K562 (cell line): ENCODE results near the gene INPP5E. TPM values are rescaled to one million over a fixed set of nuclear protein-coding genes. Genes with fewer than 3 reads are reported as not detected.

ENCODE experiments used
- ATAC-seq: fragments of 200-7000 bp; cut with Tn5 transposase; 3 replicates; pipeline ENCODE4 v1.9.1; 2020; ENCODE audit warnings: moderate library complexity
- BruUV-seq: library from RNA; stranded (reverse); fragments of 400-500 nt; replicated peaks from 2 replicates; lab custom pipeline; 2021; lab: Mats Ljungman, UMichigan
- CTCF ChIA-PET: fragments of 300-600 bp; formaldehyde crosslinking; extraction: SDS; loops from one replicate; lab custom pipeline; 2021; ENCODE audit warnings: low intra/inter-chr PET ratio; lab: Yijun Ruan, JAX
- POLR2A ChIA-PET: fragments of 300-600, 350-650 bp; sonication (Branson Sonifier 250); formaldehyde crosslinking; extraction: SDS; loops from one replicate; lab custom pipeline; 2021; ENCODE audit warnings: antibody characterized with exemption, inconsistent platforms; lab: Yijun Ruan, JAX
- DNase-seq, 4 experiments: peaks; one replicate each; pipeline versions ENCODE4 v3.0.0 to v3.0.0-alpha.2; 2011 to 2018; ENCODE audit warnings: low spot score in 3 of 4, mixed read lengths in 3 of 4; ENCODE audit errors: extremely low read depth in 1 of 4
- FAIRE-seq: peaks from 2 replicates; lab custom pipeline; 2011; peaks lifted over from hg19 to GRCh38; lab: Jason Lieb, UNC
- H2AFZ ChIP-seq: 2 replicates; pipeline ENCODE4 v1.6.0; 2011; ENCODE audit warnings: low read depth, low read length, control low read depth, inconsistent platforms
- H3K27ac ChIP-seq: fragments of 200-600 bp; 3 replicates; pipeline ENCODE4 v1.8.0; 2011; ENCODE audit warnings: low read depth, mild to moderate bottlenecking, control low read depth, inconsistent platforms, low read length, moderate library complexity, mixed read lengths; ENCODE audit errors: extremely low read depth
- H3K27me3 ChIP-seq, 2 experiments: fragments of 300-600 bp in 1 of 2; 2 replicates in 1 of 2; 3 replicates in 1 of 2; pipeline versions ENCODE4 v1.6.0 to v1.8.0; 2011; ENCODE audit warnings: inconsistent platforms in 2 of 2, low read length in 2 of 2, mild to moderate bottlenecking in 1 of 2, mixed read lengths in 1 of 2, moderate library complexity in 1 of 2; ENCODE audit not compliant: control insufficient read depth in 2 of 2, insufficient read depth in 2 of 2
- H3K36me3 ChIP-seq: fragments of 300-600 bp; 3 replicates; pipeline ENCODE4 v1.8.0; 2011; ENCODE audit warnings: mild to moderate bottlenecking, low read length, inconsistent platforms; ENCODE audit not compliant: control insufficient read depth, insufficient read depth
- H3K4me1 ChIP-seq, 2 experiments: fragments of 200-600 bp in 1 of 2; replicated peaks in 1 of 2; 2 replicates in 1 of 2; 3 replicates in 1 of 2; pipeline versions ENCODE4 v1.5.1 to v1.8.0; 2011; ENCODE audit warnings: inconsistent platforms in 2 of 2, low read length in 2 of 2, mild to moderate bottlenecking in 1 of 2, mixed read lengths in 1 of 2, moderate library complexity in 1 of 2; ENCODE audit not compliant: control insufficient read depth in 2 of 2, insufficient read depth in 2 of 2
- H3K4me2 ChIP-seq: 2 replicates; pipeline ENCODE4 v1.6.1; 2011; ENCODE audit warnings: low read length, control low read depth, inconsistent platforms, mixed read lengths; ENCODE audit not compliant: insufficient read depth
- H3K4me3 ChIP-seq: fragments of 200-600 bp; sonication (generic), shearing (Covaris generic); 2 replicates; pipeline ENCODE4 v1.5.1; 2016; ENCODE audit warnings: control low read depth, inconsistent platforms
- H3K79me2 ChIP-seq: fragments of 200-600 bp; 3 replicates; pipeline ENCODE4 v1.8.0; 2011; ENCODE audit warnings: low read length, inconsistent platforms; ENCODE audit not compliant: control insufficient read depth, insufficient read depth
- H3K9ac ChIP-seq, 2 experiments: 2 replicates each; pipeline versions ENCODE4 v1.6.0 to v1.6.1; 2011; ENCODE audit warnings: low read depth in 2 of 2, low read length in 2 of 2, control low read depth in 1 of 2, inconsistent platforms in 1 of 2, mild to moderate bottlenecking in 1 of 2, mixed read lengths in 1 of 2; ENCODE audit not compliant: insufficient read depth in 1 of 2
- H3K9me1 ChIP-seq: one replicate; pipeline ENCODE4 v1.6.0; 2011; ENCODE audit warnings: inconsistent platforms, mild to moderate bottlenecking, low read length, moderate library complexity; ENCODE audit not compliant: control insufficient read depth, insufficient read depth
- H3K9me3 ChIP-seq: replicated peaks from 2 replicates; pipeline ENCODE4 v1.5.1; 2011; ENCODE audit warnings: low read depth, low read length, inconsistent platforms; ENCODE audit not compliant: control insufficient read depth, insufficient read depth
- H4K20me1 ChIP-seq: replicated peaks from 2 replicates; pipeline ENCODE4 v1.6.1; 2011; ENCODE audit warnings: low read length, inconsistent platforms, mixed read lengths; ENCODE audit not compliant: control insufficient read depth, insufficient read depth
- JUND ChIP-seq, 2 experiments: IDR thresholded peaks; 2 replicates in 1 of 2; 3 replicates in 1 of 2; pipeline ENCODE4 v1.6.1; 2011; ENCODE audit warnings: borderline replicate concordance in 2 of 2, low read depth in 2 of 2, low read length in 2 of 2, improper control_type of control experiment in 1 of 2, missing biosample characterization in 1 of 2, missing genetic modification characterization in 1 of 2, missing genetic modification reagents in 1 of 2
- RBFOX2 ChIP-seq: fragments of 200-400 bp; formaldehyde crosslinking; IDR thresholded peaks from 2 replicates; pipeline ENCODE4 v1.6.1; 2017; ENCODE audit warnings: low read depth, mild to moderate bottlenecking, low read length, moderate library complexity
- YBX1 ChIP-seq: fragments of 450-650 bp; IDR thresholded peaks from 2 replicates; pipeline ENCODE4 v1.7.1; 2016; ENCODE audit warnings: mild to moderate bottlenecking
- ZNF134 ChIP-seq: fragments of 250-450 bp; sonication (Bioruptor Pico); conservative IDR thresholded peaks from 2 replicates; pipeline ENCODE4 v1.4.0; 2020
- ZNF584 ChIP-seq: fragments of 200-800 bp; sonication (Bioruptor generic); IDR thresholded peaks from 2 replicates; pipeline ENCODE4 v1.6.1; 2016; ENCODE audit warnings: low read depth, mild to moderate bottlenecking, missing genetic modification characterization, missing compliant biosample characterization
- ZNF589 ChIP-seq: fragments of 200-800 bp; sonication (Bioruptor generic); IDR thresholded peaks from 2 replicates; pipeline ENCODE4 v1.6.1; 2016; ENCODE audit warnings: low read depth, missing genetic modification characterization, missing compliant biosample characterization
- WGBS: fragments of 100-300 bp; shearing (Covaris generic); methylation state at CpG from one replicate; pipeline ENCODE4 v1.1.6; 2016; ENCODE audit warnings: low coverage, mixed read lengths; ENCODE audit not compliant: insufficient coverage; ENCODE audit errors: missing lambda C conversion rate; 5-methylcytosine and 5-hydroxymethylcytosine counted together
- in situ Hi-C: fragments of 300-500 bp; cut with MboI; formaldehyde crosslinking; loops from 4 replicates; pipeline ENCODE4 v1.15.0; 2018; ENCODE audit warnings: inconsistent platforms, mixed read lengths
- intact Hi-C: fragments of 100-400 bp; cut with micrococcal nuclease; formaldehyde crosslinking; loops from 2 replicates; pipeline ENCODE4 v1.14.2; 2022
- polyA plus RNA-seq, 8 experiments: library from polyadenylated mRNA; depleted of rRNA in 4 of 8; stranded (reverse) in 5 of 8; unstranded in 3 of 8; fragments of >200 nt; fragmentation: Nextera tagmentation in 2 of 8; fragmentation: Illumina TruSeq in 1 of 8; extraction: Ambion mirVana in 2 of 8; extraction: Trizol in 1 of 8; gene quantifications; 2 replicates each; pipeline versions ENCODE4 v1.2.1 to v1.2.3, GENCODE V29; 2011 to 2014; ENCODE audit warnings: inconsistent platforms in 1 of 8, missing spikeins in 1 of 8
- total RNA-seq, 7 experiments: library from RNA; depleted of rRNA in 6 of 7; stranded (reverse); fragments of >200 nt in 6 of 7; fragmentation: Illumina TruSeq in 2 of 7; extraction: Trizol in 2 of 7; gene quantifications; 2 replicates each; pipeline versions ENCODE4 v1.2.1 to v1.2.3, GENCODE V29; 2011 to 2021; ENCODE audit warnings: low replicate concordance in 1 of 7
- TF ChIP-seq, protein P1 (sequence below): fragments of 450-650 bp; IDR thresholded peaks from 2 replicates; pipeline ENCODE4 v1.6.1; 2016; ENCODE audit warnings: missing biosample characterization, missing genetic modification characterization

INPP5E gene
- total and polyA plus RNA-seq, 9 of the 15 experiments (the other 6 are each of a cell fraction or from before 2014, with no cell fraction given): 0.38 to 17.4 (median 4.9) TPM

- Histone ChIP-seq H3K9me1 (no peaks in the 10 kb centered on the region), H3K9me3 (no peaks in the 10 kb centered on the region), H3K9ac (no peak overlapping the region), H3K36me3 (peaks cover 97% of the 10 kb centered on the region), H4K20me1 (peaks cover 11% of the 10 kb centered on the region), H3K4me1 (peaks cover 0 to 7% of the 10 kb centered on the region in 2 experiments; a peak in 2 of 5 replicates), H3K4me2 (no peak overlapping the region), H3K79me2 (peaks cover 13% of the 10 kb centered on the region; the same call in 1 of the 3 replicates), H3K27me3 (no peaks in the 10 kb centered on the region), H3K27ac (no peak overlapping the region), H3K4me3 (no peak overlapping the region), H2AFZ (no peak overlapping the region)
- ATAC-seq: no peak
- POLR2A ChIA-PET: interaction anchor here (1.2 to 1.8 kb wide), 2 partner anchors 9 to 20 kb away, joined by 3 to 8 read pairs; no protein-coding TSS in a partner anchor
- no peak for DNase-seq
- intact Hi-C loops (no loop called here), in situ Hi-C loops (no loop called here)
- FAIRE-seq: no peak
- CTCF ChIA-PET: no interaction called here
- no TSS peak for BruUV-seq
- WGBS: 97% methylated on average over 25 of the region's 27 CpGs
- 0 out of 2 replicates have a peak, but pooled peaks have one; percentile 5 for TF ChIP-seq RBFOX2
- no peak for TF ChIP-seq JUND (IDR thresholded peaks at IDR 0.05; ENCODE audit: borderline replicate concordance, low read depth, low read length)
- TF ChIP-seq JUND (tag; IDR thresholded peaks at IDR 0.05; ENCODE audit: borderline replicate concordance, low read depth, low read length): no peak
- no peak for TF ChIP-seq ZNF584 (CRISPR knock-in tag)
Measured at GRCh38 chr9:136465500-136466154, 26.0 kb upstream of the INPP5E start.

GRCh38 chr9:136464241-136464640 lies 24.6 kb upstream of the INPP5E start:
- Histone ChIP-seq H3K9me1 (no peaks in the 10 kb centered on the region), H3K4me2 (no peak overlapping the region), H3K27me3 (no peaks in the 10 kb centered on the region), H3K27ac (no peak overlapping the region), H2AFZ (no peak overlapping the region), H3K36me3 (peaks cover 93% of the 10 kb centered on the region), H3K9ac (no peak overlapping the region), H3K79me2 (no peaks in the 10 kb centered on the region; the same call in 2 of the 3 replicates), H3K4me3 (no peak overlapping the region), H4K20me1 (no peaks in the 10 kb centered on the region)
- CTCF ChIA-PET: no interaction called here
- FAIRE-seq (no peak), ATAC-seq (no peak), DNase-seq (no peak)
- intact Hi-C loops: no loop called here
- POLR2A ChIA-PET: interaction anchor here (0.6 to 1.8 kb wide), 4 partner anchors 10 to 22 kb away, joined by 3 to 8 read pairs (median 4); no protein-coding TSS in a partner anchor
- BruUV-seq: no TSS peak
- WGBS: 92% methylated on average over 6 of the region's 6 CpGs
- TF ChIP-seq YBX1: no peak
- TF ChIP-seq, protein P1, sequence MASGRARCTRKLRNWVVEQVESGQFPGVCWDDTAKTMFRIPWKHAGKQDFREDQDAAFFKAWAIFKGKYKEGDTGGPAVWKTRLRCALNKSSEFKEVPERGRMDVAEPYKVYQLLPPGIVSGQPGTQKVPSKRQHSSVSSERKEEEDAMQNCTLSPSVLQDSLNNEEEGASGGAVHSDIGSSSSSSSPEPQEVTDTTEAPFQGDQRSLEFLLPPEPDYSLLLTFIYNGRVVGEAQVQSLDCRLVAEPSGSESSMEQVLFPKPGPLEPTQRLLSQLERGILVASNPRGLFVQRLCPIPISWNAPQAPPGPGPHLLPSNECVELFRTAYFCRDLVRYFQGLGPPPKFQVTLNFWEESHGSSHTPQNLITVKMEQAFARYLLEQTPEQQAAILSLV: no peak
- no peak for TF ChIP-seq ZNF134 (CRISPR knock-in tag)
- TF ChIP-seq ZNF589 (CRISPR knock-in tag): no peak
- TF ChIP-seq, all 486 proteins: peak for 0
- Histone ChIP-seq H3K4me1 (no peaks in the 10 kb centered on the region), H3K9me3 (no peaks in the 10 kb centered on the region)
- in situ Hi-C loops: no loop called here
